HepG2 (cell line): Measurements from ENCODE around the gene SLC22A7. TPM values are rescaled to one million over a fixed set of nuclear protein-coding genes. Genes with fewer than 3 reads are reported as not detected.

Experiments used
- ATAC-seq: fragments of 200-7000 bp; cut with Tn5 transposase; 3 replicates; pipeline ENCODE4 v1.9.1; 2020; ENCODE audit warnings: mild to moderate bottlenecking, moderate library complexity
- BruUV-seq: library from RNA; stranded (reverse); fragments of 400-500 nt; replicated peaks from 2 replicates; lab custom pipeline; 2021; lab: Mats Ljungman, UMichigan
- CTCF ChIA-PET: fragments of 300-600 bp; formaldehyde crosslinking; extraction: SDS; loops from one replicate; lab custom pipeline; 2021; ENCODE audit warnings: low total read pairs, inconsistent platforms, low intra/inter-chr PET ratio; lab: Yijun Ruan, JAX
- POLR2A ChIA-PET: fragments of 350-600 bp; sonication (Branson Sonifier 250); formaldehyde crosslinking; loops from one replicate; lab custom pipeline; 2020; ENCODE audit warnings: antibody characterized with exemption, inconsistent platforms; lab: Yijun Ruan, JAX
- DNase-seq: peaks from one replicate; pipeline ENCODE4 v3.0.0-alpha.2; 2015; ENCODE audit warnings: low spot score
- FAIRE-seq: peaks from 3 replicates; lab custom pipeline; 2011; peaks lifted over from hg19 to GRCh38; lab: Jason Lieb, UNC
- H2AFZ ChIP-seq: one replicate; pipeline ENCODE4 v1.6.1; 2011; ENCODE audit warnings: low read length, inconsistent platforms
- H3K27ac ChIP-seq: fragments of 300-600 bp; 3 replicates; pipeline ENCODE4 v1.8.0; 2011; ENCODE audit warnings: mixed run types, mild to moderate bottlenecking, mixed read lengths, low read length, inconsistent platforms; ENCODE audit not compliant: insufficient read depth; ENCODE audit errors: extremely low read length
- H3K27me3 ChIP-seq, 2 experiments: fragments of 200-600 bp in 1 of 2; 2 replicates in 1 of 2; 3 replicates in 1 of 2; pipeline versions ENCODE4 v1.6.0 to v1.8.0; 2011; ENCODE audit warnings: low read length in 2 of 2, mild to moderate bottlenecking in 2 of 2, moderate library complexity in 2 of 2, inconsistent platforms in 1 of 2; ENCODE audit not compliant: insufficient read depth in 2 of 2, control insufficient read depth in 1 of 2
- H3K36me3 ChIP-seq, 2 experiments: fragments of 200-600 bp in 1 of 2; replicated peaks in 1 of 2; 2 replicates in 1 of 2; 3 replicates in 1 of 2; pipeline versions ENCODE4 v1.5.1 to v1.8.0; 2011; ENCODE audit warnings: low read length in 2 of 2, inconsistent platforms in 1 of 2; ENCODE audit not compliant: insufficient read depth in 2 of 2, control insufficient read depth in 1 of 2
- H3K4me1 ChIP-seq: 2 replicates; pipeline ENCODE4 v1.5.1; 2012; ENCODE audit warnings: low read length, inconsistent platforms; ENCODE audit not compliant: insufficient read depth
- H3K4me2 ChIP-seq: 2 replicates; pipeline ENCODE4 v1.6.0; 2011; ENCODE audit warnings: low read depth, low read length, inconsistent platforms
- H3K4me3 ChIP-seq, 3 experiments: fragments of 200-600 bp in 1 of 3; sonication (generic), shearing (Covaris generic) in 1 of 3; replicated peaks in 1 of 3; 2 replicates each; pipeline ENCODE4 v1.5.1; 2011 to 2016; ENCODE audit warnings: low read length in 3 of 3, inconsistent platforms in 2 of 3, low read depth in 2 of 3, mild to moderate bottlenecking in 2 of 3, control low read depth in 1 of 3, mixed read lengths in 1 of 3; ENCODE audit not compliant: insufficient read depth in 1 of 3
- H3K79me2 ChIP-seq: one replicate; pipeline ENCODE4 v1.6.1; 2011; ENCODE audit warnings: low read length, inconsistent platforms; ENCODE audit not compliant: insufficient read depth
- H3K9ac ChIP-seq: 2 replicates; pipeline ENCODE4 v1.6.0; 2011; ENCODE audit warnings: mild to moderate bottlenecking, low read depth, low read length, inconsistent platforms; ENCODE audit not compliant: insufficient read depth
- H3K9me3 ChIP-seq: 2 replicates; pipeline ENCODE4 v1.5.1; 2012; ENCODE audit warnings: mild to moderate bottlenecking, low read length
- H4K20me1 ChIP-seq: 2 replicates; pipeline ENCODE4 v1.6.0; 2011; ENCODE audit warnings: inconsistent platforms, mild to moderate bottlenecking, low read length, moderate library complexity; ENCODE audit not compliant: insufficient read depth
- HNRNPL ChIP-seq: fragments of 200-400 bp; formaldehyde crosslinking; IDR thresholded peaks from 2 replicates; pipeline ENCODE4 v1.6.1; 2017; ENCODE audit warnings: mild to moderate bottlenecking, low read depth, low read length
- HOXA3 ChIP-seq: sonication (generic); formaldehyde crosslinking; IDR thresholded peaks from 2 replicates; pipeline ENCODE4 v1.5.0; 2020; ENCODE audit warnings: missing genetic modification reagents
- POGZ ChIP-seq: sonication (generic); formaldehyde crosslinking; IDR thresholded peaks from 2 replicates; pipeline ENCODE4 v1.4.0; 2020; ENCODE audit warnings: mild to moderate bottlenecking, missing genetic modification reagents
- ZIK1 ChIP-seq: sonication (generic); formaldehyde crosslinking; IDR thresholded peaks from 2 replicates; pipeline ENCODE4 v1.5.0; 2020; ENCODE audit warnings: mild to moderate bottlenecking, low read depth, missing genetic modification reagents, borderline replicate concordance
- WGBS: methylation state at CpG from one replicate; pipeline ENCODE4 v1.1.6; 2017; ENCODE audit warnings: low lambda C conversion rate; 5-methylcytosine and 5-hydroxymethylcytosine counted together
- in situ Hi-C: cut with HindIII; loops from 2 replicates; pipeline ENCODE4 v1.10.0; 2017; ENCODE audit warnings: low pct_unique_long_range_greater_than_20kb; ENCODE audit not compliant: extremely low pct_ligation_motif_present
- intact Hi-C: fragments of 100-400 bp; cut with micrococcal nuclease; formaldehyde crosslinking; loops from one replicate; pipeline ENCODE4 v1.10.0; 2022; ENCODE audit not compliant: unreplicated experiment
- polyA plus RNA-seq, 8 experiments: library from polyadenylated mRNA; depleted of rRNA in 3 of 8; stranded (reverse) in 7 of 8; unstranded in 1 of 8; fragments of >200 nt; fragmentation: Illumina TruSeq in 4 of 8; extraction: Trizol in 4 of 8; gene quantifications; 2 replicates each; pipeline versions ENCODE4 v1.2.1 to v1.2.3, GENCODE V29; 2011 to 2016; ENCODE audit warnings: low read depth in 4 of 8, missing spikeins in 1 of 8, mixed read lengths in 1 of 8; ENCODE audit not compliant: insufficient read depth in 1 of 8
- total RNA-seq, 5 experiments: library from RNA; depleted of rRNA; stranded (reverse); fragments of >200 nt; fragmentation: Illumina TruSeq; extraction: Trizol; gene quantifications; 2 replicates each; pipeline ENCODE4 v1.2.3, GENCODE V29; 2016; ENCODE audit warnings: low read depth in 1 of 5
- TF ChIP-seq, protein P1 (sequence below): sonication (generic); formaldehyde crosslinking; IDR thresholded peaks from 2 replicates; pipeline ENCODE4 v1.8.0; 2022; ENCODE audit warnings: missing genetic modification reagents, mild to moderate bottlenecking, borderline replicate concordance
- TF ChIP-seq, protein P2 (sequence below): sonication (generic); formaldehyde crosslinking; IDR thresholded peaks from 2 replicates; pipeline ENCODE4 v1.4.0; 2020; ENCODE audit warnings: missing genetic modification reagents
- TF ChIP-seq, protein P3 (sequence below): sonication (generic); formaldehyde crosslinking; IDR thresholded peaks from 2 replicates; pipeline ENCODE4 v1.9.0; 2022; ENCODE audit warnings: missing genetic modification reagents, mild to moderate bottlenecking, borderline replicate concordance

SLC22A7 gene
- total and polyA plus RNA-seq, 2 of the 13 experiments (the other 11 are each of a cell fraction or from before 2014, with no cell fraction given): 5.3 to 22.6 TPM

DNA sequence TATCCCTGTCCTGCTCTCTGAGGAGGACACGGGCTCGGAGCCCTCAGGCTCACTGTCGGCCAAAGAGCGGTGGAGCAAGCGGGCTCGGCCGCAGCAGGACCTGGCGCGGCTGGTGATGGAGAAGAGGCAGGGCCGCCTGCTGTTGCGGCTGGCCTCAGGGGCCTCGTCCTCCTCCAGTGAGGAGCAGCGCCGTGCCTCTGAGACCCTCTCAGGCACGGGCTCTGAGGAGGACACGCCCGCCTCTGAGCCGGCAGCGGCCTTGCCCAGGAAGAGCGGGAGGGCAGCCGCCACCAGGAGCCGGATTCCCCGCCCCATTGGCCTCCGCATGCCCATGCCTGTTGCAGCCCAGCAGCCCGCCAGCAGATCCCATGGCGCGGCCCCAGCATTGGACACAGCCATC lies 14.2 kb upstream of the SLC22A7 start:
- in situ Hi-C loops (no loop called here), intact Hi-C loops (no loop called here)
- Histone ChIP-seq H3K27me3 (no peaks in the 10 kb centered on the region), H4K20me1 (no peaks in the 10 kb centered on the region), H3K36me3 (no peaks in the 10 kb centered on the region), H3K79me2 (no peaks in the 10 kb centered on the region), H3K4me1 (peaks cover 75% of the 10 kb centered on the region), H3K27ac (no peak overlapping the region), H2AFZ (no peak overlapping the region), H3K9ac (no peak overlapping the region), H3K4me3 (no peak overlapping the region), H3K9me3 (no peaks in the 10 kb centered on the region), H3K4me2 (no peak overlapping the region)
- TF ChIP-seq ZIK1 (CRISPR knock-in tag) (no peak), POGZ (CRISPR knock-in tag) (no peak), HOXA3 (0 out of 2 replicates have a peak, but pooled peaks have one; percentile 26), HNRNPL (peak; percentile 73; the same call in 1 of the 2 replicates)
- TF ChIP-seq, protein P1, sequence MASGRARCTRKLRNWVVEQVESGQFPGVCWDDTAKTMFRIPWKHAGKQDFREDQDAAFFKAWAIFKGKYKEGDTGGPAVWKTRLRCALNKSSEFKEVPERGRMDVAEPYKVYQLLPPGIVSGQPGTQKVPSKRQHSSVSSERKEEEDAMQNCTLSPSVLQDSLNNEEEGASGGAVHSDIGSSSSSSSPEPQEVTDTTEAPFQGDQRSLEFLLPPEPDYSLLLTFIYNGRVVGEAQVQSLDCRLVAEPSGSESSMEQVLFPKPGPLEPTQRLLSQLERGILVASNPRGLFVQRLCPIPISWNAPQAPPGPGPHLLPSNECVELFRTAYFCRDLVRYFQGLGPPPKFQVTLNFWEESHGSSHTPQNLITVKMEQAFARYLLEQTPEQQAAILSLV (CRISPR knock-in tag): no peak
- TF ChIP-seq, protein P2, sequence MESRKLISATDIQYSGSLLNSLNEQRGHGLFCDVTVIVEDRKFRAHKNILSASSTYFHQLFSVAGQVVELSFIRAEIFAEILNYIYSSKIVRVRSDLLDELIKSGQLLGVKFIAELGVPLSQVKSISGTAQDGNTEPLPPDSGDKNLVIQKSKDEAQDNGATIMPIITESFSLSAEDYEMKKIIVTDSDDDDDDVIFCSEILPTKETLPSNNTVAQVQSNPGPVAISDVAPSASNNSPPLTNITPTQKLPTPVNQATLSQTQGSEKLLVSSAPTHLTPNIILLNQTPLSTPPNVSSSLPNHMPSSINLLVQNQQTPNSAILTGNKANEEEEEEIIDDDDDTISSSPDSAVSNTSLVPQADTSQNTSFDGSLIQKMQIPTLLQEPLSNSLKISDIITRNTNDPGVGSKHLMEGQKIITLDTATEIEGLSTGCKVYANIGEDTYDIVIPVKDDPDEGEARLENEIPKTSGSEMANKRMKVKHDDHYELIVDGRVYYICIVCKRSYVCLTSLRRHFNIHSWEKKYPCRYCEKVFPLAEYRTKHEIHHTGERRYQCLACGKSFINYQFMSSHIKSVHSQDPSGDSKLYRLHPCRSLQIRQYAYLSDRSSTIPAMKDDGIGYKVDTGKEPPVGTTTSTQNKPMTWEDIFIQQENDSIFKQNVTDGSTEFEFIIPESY (CRISPR knock-in tag): peak; percentile 81
- TF ChIP-seq, protein P3, sequence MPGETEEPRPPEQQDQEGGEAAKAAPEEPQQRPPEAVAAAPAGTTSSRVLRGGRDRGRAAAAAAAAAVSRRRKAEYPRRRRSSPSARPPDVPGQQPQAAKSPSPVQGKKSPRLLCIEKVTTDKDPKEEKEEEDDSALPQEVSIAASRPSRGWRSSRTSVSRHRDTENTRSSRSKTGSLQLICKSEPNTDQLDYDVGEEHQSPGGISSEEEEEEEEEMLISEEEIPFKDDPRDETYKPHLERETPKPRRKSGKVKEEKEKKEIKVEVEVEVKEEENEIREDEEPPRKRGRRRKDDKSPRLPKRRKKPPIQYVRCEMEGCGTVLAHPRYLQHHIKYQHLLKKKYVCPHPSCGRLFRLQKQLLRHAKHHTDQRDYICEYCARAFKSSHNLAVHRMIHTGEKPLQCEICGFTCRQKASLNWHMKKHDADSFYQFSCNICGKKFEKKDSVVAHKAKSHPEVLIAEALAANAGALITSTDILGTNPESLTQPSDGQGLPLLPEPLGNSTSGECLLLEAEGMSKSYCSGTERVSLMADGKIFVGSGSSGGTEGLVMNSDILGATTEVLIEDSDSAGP: peak; percentile 32; the same call in 1 of the 2 replicates
- CTCF ChIA-PET: no interaction called here
- 94% methylated on average over 25 of the region's 27 CpGs for WGBS
- FAIRE-seq (no peak), DNase-seq (no peak), ATAC-seq (no peak)
- POLR2A ChIA-PET: no interaction called here
- no TSS peak for BruUV-seq
